Thyroid gland (tissue), 4 donors: Measurements from ENCODE around the gene ZNF132. TPM values are rescaled to one million over a fixed set of nuclear protein-coding genes. Genes with fewer than 3 reads are reported as not detected.
A peak's percentile ranks its signal among the peaks of the same experiment; 100 is the strongest.

Source experiments
- DNase-seq, 2 donors: peaks; one replicate each; pipeline ENCODE4 v3.0.0-alpha.2; 2019
- H3K27ac ChIP-seq, 3 donors: fragments of 200-600 bp; sonication (generic); 1 replicate in 2 of 3; 2 replicates in 1 of 3; pipeline ENCODE4 v1.5.1; 2016 to 2019; ENCODE audit warnings: mild to moderate bottlenecking in 1 of 3, moderate library complexity in 1 of 3
- H3K27me3 ChIP-seq: fragments of 200-600 bp; sonication (generic); one replicate; pipeline ENCODE4 v1.5.1; 2019
- H3K36me3 ChIP-seq, 2 donors: fragments of 200-600 bp; sonication (generic); one replicate each; pipeline ENCODE4 v1.5.1; 2016 to 2019
- H3K4me1 ChIP-seq, 2 donors: fragments of 200-600 bp; sonication (generic); one replicate each; pipeline ENCODE4 v1.5.1; 2017 to 2019
- H3K4me3 ChIP-seq, 3 donors: fragments of 200-600 bp; sonication (generic); replicated peaks in 1 of 3; 1 replicate in 2 of 3; 2 replicates in 1 of 3; pipeline ENCODE4 v1.5.1; 2016; ENCODE audit warnings: mild to moderate bottlenecking in 1 of 3
- H3K9me3 ChIP-seq: fragments of 200-600 bp; sonication (generic); one replicate; pipeline ENCODE4 v1.5.1; 2017
- CTCF ChIP-seq, 6 experiments: fragments of 200-600 bp in 3 of 6; fragments of 450-650 bp in 3 of 6; sonication (generic) in 3 of 6; IDR thresholded peaks; one replicate each; pipeline ENCODE4 v1.5.1; 2016 to 2019; ENCODE audit warnings: antibody characterized with exemption in 6 of 6, mild to moderate bottlenecking in 2 of 6, inconsistent platforms in 1 of 6, moderate library complexity in 1 of 6
- POLR2A ChIP-seq, 2 donors: fragments of 450-650 bp; IDR thresholded peaks; one replicate each; pipeline ENCODE4 v1.6.1; 2017; ENCODE audit warnings: antibody characterized with exemption in 2 of 2, mild to moderate bottlenecking in 2 of 2, moderate library complexity in 1 of 2
- WGBS, 2 donors: methylation state at CpG; one replicate each; pipeline ENCODE4 v1.1.5; 2017; 5-methylcytosine and 5-hydroxymethylcytosine counted together
- intact Hi-C: fragments of 100-400 bp; cut with DNase I; formaldehyde crosslinking; loops from one replicate; pipeline ENCODE4 v1.15.1; 2023
- total RNA-seq, 4 donors: library from RNA; depleted of rRNA; stranded (reverse); fragments of >200 nt; gene quantifications; one replicate each; pipeline ENCODE4 v1.2.3, GENCODE V29; 2016

Gene ZNF132
- total RNA-seq, 4 donors from 2014 or later = 13.3 to 24.3 (median 16.2) TPM

- H3K27ac ChIP-seq = peak within 1 kb of the TSS in 2 of 3 donors; percentile 6 to 65
- intact Hi-C loops = no loop called here
- H3K4me3 ChIP-seq = peak within 1 kb of the TSS; percentile 81 to 96 (median 96)
- peak in 1 of 6 experiments; percentile 6 for TF ChIP-seq CTCF (IDR thresholded peaks at IDR 0.05)
- TF ChIP-seq POLR2A (IDR thresholded peaks at IDR 0.05) = peak in 1 of 2 donors; percentile 80
- peaks cover 10 to 17% of the 10 kb centered on the region in 2 donors for H3K36me3 ChIP-seq
- H3K4me1 ChIP-seq = peaks cover 8 to 9% of the 10 kb centered on the region in 2 donors
- H3K27me3 ChIP-seq = no peaks in the 10 kb centered on the region
- DNase-seq = peak; percentile 100
- no peaks in the 10 kb centered on the region for H3K9me3 ChIP-seq
- WGBS, 2 donors = 0% methylated on average over 14 to 19 of the region's 92 CpGs
These were observed 27.0 kb upstream of the ZNF132 start, which contains the start of gene ZNF324 for GRCh38 chr19:58466760-58467589. TSS of gene ZNF324 (plus strand) at chr19:58467080. CDS start at chr19:58469186, 2,106 bp downstream.

- TF ChIP-seq CTCF (IDR thresholded peaks at IDR 0.05) = no peak
- H3K36me3 ChIP-seq = peaks cover 5 to 12% of the 10 kb centered on the region in 2 donors
- no peak overlapping the region for H3K27ac ChIP-seq
- 35 to 43% methylated on average over 17 to 20 of the region's 20 CpGs for WGBS, 2 donors
- peak overlapping the region in 1 of 3 donors; percentile 81 for H3K4me3 ChIP-seq
- no peak for DNase-seq
- H3K4me1 ChIP-seq = peaks cover 8 to 9% of the 10 kb centered on the region in 2 donors
- no peaks in the 10 kb centered on the region for H3K27me3 ChIP-seq
- H3K9me3 ChIP-seq = no peaks in the 10 kb centered on the region
- intact Hi-C loops = no loop called here
These were observed 26.3 kb upstream of the ZNF132 start for GRCh38 chr19:58466089-58466759.

- no peak for DNase-seq
- TF ChIP-seq CTCF (IDR thresholded peaks at IDR 0.05) (no peak), POLR2A (IDR thresholded peaks at IDR 0.05) (no peak)
These were observed 20.1 kb upstream of the ZNF132 start for GRCh38 chr19:58460039-58460438.

GRCh38 chr19:58456111-58456510, 16.2 kb upstream of the ZNF132 start:
- TF ChIP-seq CTCF (IDR thresholded peaks at IDR 0.05) (no peak), POLR2A (IDR thresholded peaks at IDR 0.05) (no peak)
- H3K27me3 ChIP-seq = no peaks in the 10 kb centered on the region
- H3K27ac ChIP-seq = no peak overlapping the region
- H3K4me3 ChIP-seq = no peak overlapping the region
- intact Hi-C loops = no loop called here
- H3K9me3 ChIP-seq = no peaks in the 10 kb centered on the region
- WGBS, 2 donors = 96 to 97% methylated on average over 28 to 35 of the region's 35 CpGs
- H3K4me1 ChIP-seq = peaks cover under 1 to 3% of the 10 kb centered on the region in 2 donors
- DNase-seq = no peak
- H3K36me3 ChIP-seq = peaks cover 4 to 15% of the 10 kb centered on the region in 2 donors

More at GRCh38 chr19:58460039-58460438, 20.1 kb upstream of the ZNF132 start:
- no peak overlapping the region for H3K27ac ChIP-seq
- no peaks in the 10 kb centered on the region for H3K9me3 ChIP-seq
- intact Hi-C loops = no loop called here
- peaks cover 4 to 12% of the 10 kb centered on the region in 2 donors for H3K36me3 ChIP-seq
- no peaks in the 10 kb centered on the region for H3K27me3 ChIP-seq
- 93 to 100% methylated on average over 2 of the region's 2 CpGs for WGBS, 2 donors
- H3K4me1 ChIP-seq = no peaks in the 10 kb centered on the region
- H3K4me3 ChIP-seq = no peak overlapping the region
